Inferior parietal cortex (tissue), 1 donor: Measurements from ENCODE around the gene CTNNA3.

Source experiments
- DNase-seq: peaks from one replicate; pipeline ENCODE4 v3.0.0-alpha.2; 2016; ENCODE audit errors: extremely low spot score

CTNNA3 gene

GRCh38 chr10:66760941-66761340, 935.1 kb downstream of the CTNNA3 start:
- no peak for DNase-seq

- DNase-seq: no peak
These were observed 940.5 kb downstream of the CTNNA3 start for GRCh38 chr10:66755474-66755873.

GRCh38 chr10:66752714-66753113, 943.3 kb downstream of the CTNNA3 start:
- no peak for DNase-seq

- no peak for DNase-seq
These were observed 947.8 kb downstream of the CTNNA3 start for GRCh38 chr10:66748217-66748616.

GRCh38 chr10:66747451-66747850, 948.5 kb downstream of the CTNNA3 start:
- no peak for DNase-seq

- DNase-seq: no peak
These were observed 949.3 kb downstream of the CTNNA3 start for GRCh38 chr10:66746711-66747110.

GRCh38 chr10:66746246-66746645, 949.7 kb downstream of the CTNNA3 start:
- no peak for DNase-seq

GRCh38 chr10:66744915-66745314, 951.1 kb downstream of the CTNNA3 start:
- DNase-seq: no peak

GRCh38 chr10:66737241-66737640, 958.8 kb downstream of the CTNNA3 start:
- DNase-seq: no peak

- DNase-seq: no peak
These were observed 972.2 kb downstream of the CTNNA3 start for GRCh38 chr10:66723608-66724400.

- DNase-seq: no peak
These were observed 976.5 kb downstream of the CTNNA3 start for GRCh38 chr10:66719483-66719882.

- DNase-seq: no peak
These were observed 978.6 kb downstream of the CTNNA3 start for GRCh38 chr10:66717231-66717981.

GRCh38 chr10:66714741-66715140, 981.3 kb downstream of the CTNNA3 start:
- no peak for DNase-seq

- no peak for DNase-seq
These were observed 982.6 kb downstream of the CTNNA3 start for GRCh38 chr10:66713387-66713786.

- peak; percentile 13 for DNase-seq
These were observed 997.9 kb downstream of the CTNNA3 start for GRCh38 chr10:66698069-66698468.

GRCh38 chr10:66695046-66695445, 1000.9 kb downstream of the CTNNA3 start:
- DNase-seq: no peak

GRCh38 chr10:66684581-66684980, 1011.4 kb downstream of the CTNNA3 start:
- no peak for DNase-seq

GRCh38 chr10:66680886-66681285, 1015.1 kb downstream of the CTNNA3 start:
- no peak for DNase-seq

GRCh38 chr10:66678521-66678920, 1017.5 kb downstream of the CTNNA3 start:
- no peak for DNase-seq

GRCh38 chr10:66673071-66673470, 1022.9 kb downstream of the CTNNA3 start:
- DNase-seq: no peak

GRCh38 chr10:66671562-66671961, 1024.4 kb downstream of the CTNNA3 start:
- DNase-seq: no peak

GRCh38 chr10:66671064-66671463, 1024.9 kb downstream of the CTNNA3 start:
- no peak for DNase-seq

GRCh38 chr10:66656499-66656898, 1039.5 kb downstream of the CTNNA3 start:
- DNase-seq: no peak
